Measurements from ENCODE around the gene ZNF30. TPM values are rescaled to one million over a fixed set of nuclear protein-coding genes. Genes with fewer than 3 reads are reported as not detected.

Gene ZNF30
- total and polyA plus RNA-seq, 2 donors (not counting 1 experiment from before 2014, with no cell fraction given), result 3.3 TPM

DNA sequence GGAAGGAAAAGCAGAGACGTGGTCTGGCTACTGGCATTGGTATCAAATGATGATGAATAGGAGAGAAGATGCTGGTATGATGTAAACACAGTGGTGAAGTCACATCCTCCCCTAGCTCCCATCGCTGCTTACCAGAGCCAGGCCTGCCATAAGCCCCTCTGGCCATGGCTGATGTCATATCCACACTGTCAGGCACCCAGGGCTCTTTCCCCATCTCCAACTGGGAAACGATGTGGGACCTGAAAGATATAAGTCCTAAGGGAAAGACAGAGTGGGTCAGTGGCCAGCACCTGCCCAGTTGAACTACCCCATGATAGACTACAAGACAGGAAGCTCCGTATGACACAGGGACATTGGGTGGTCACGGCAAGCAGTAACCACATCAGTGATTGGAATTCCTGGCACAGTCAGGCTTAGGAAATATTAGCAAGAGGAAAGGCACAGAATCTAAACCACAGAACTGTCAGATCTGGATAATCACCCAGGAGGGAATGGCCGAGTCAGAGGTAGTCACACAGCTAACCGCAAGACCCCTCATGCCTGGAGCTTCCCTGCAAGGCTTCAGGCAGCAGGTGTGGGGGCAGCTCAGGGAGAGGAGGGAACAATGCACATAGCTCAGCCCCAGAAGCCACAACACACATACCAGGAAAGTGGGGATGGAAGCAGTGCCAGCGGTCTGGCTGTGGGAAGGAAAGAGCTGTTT lies 33.6 kb downstream of the ZNF30 start:
- Histone ChIP-seq H3K36me3 (replicated peaks in 1 of 2; ENCODE audit: control extremely low read depth in 1 of 2, control insufficient read depth in 1 of 2, extremely low read depth in 1 of 2, insufficient read depth in 2 of 2, low read length in 1 of 2) (peaks cover 13 to 40% of the 10 kb centered on the region in 2 experiments), H3K4me3 (ENCODE audit: control extremely low read depth in 1 of 5, extremely low read depth in 1 of 5, insufficient read depth in 1 of 5, low read depth in 2 of 5, low read length in 4 of 5) (no peak overlapping the region), H3K79me2 (ENCODE audit: control insufficient read depth, insufficient read depth, low read length) (peaks cover 33% of the 10 kb centered on the region), H3K4me2 (replicated peaks; ENCODE audit: low read depth, low read length, poor library complexity, severe bottlenecking) (no peak overlapping the region), H4K20me1 (ENCODE audit: control insufficient read depth, insufficient read depth, low read length, poor library complexity, severe bottlenecking) (no peaks in the 10 kb centered on the region), H3K27me3 (replicated peaks in 1 of 4; ENCODE audit: control extremely low read depth in 1 of 4, control insufficient read depth in 3 of 4, insufficient read depth in 4 of 4, low read length in 3 of 4) (no peaks in the 10 kb centered on the region), H2AFZ (ENCODE audit: insufficient read depth, low read depth, low read length, poor library complexity, severe bottlenecking) (no peak overlapping the region), H3K27ac (ENCODE audit: low read length in 2 of 2) (no peak overlapping the region), H3K4me1 (ENCODE audit: control insufficient read depth in 2 of 2, insufficient read depth in 2 of 2, low read length in 2 of 2) (peaks cover 17 to 20% of the 10 kb centered on the region in 2 donors), H3K9me3 (ENCODE audit: control extremely low read depth in 1 of 3, control insufficient read depth in 2 of 3, insufficient read depth in 1 of 3, low read length in 2 of 3) (peaks cover 3 to 68% (median 44%) of the 10 kb centered on the region in 3 donors), H3K9ac (ENCODE audit: low read length) (no peak overlapping the region)
- Mint-ChIP-seq H3K27me3 (no peaks in the 10 kb centered on the region), H3K4me1 (peaks cover 29% of the 10 kb centered on the region), H3K9me3 (ENCODE audit: insufficient read depth) (peaks cover 15% of the 10 kb centered on the region), H3K4me3 (no peak overlapping the region), H3K27ac (peak overlapping the region; percentile 63)
- CTCF ChIA-PET, result interaction anchor here (3.5 kb wide), 1 partner anchor 13 kb away, joined by 12 read pairs; no protein-coding TSS in a partner anchor
- 100% methylated on average over 5 of the region's 8 CpGs for WGBS (ENCODE audit: insufficient coverage)
- intact Hi-C loops (cut with micrococcal nuclease), result no loop called here
- TF ChIP-seq, protein P1, sequence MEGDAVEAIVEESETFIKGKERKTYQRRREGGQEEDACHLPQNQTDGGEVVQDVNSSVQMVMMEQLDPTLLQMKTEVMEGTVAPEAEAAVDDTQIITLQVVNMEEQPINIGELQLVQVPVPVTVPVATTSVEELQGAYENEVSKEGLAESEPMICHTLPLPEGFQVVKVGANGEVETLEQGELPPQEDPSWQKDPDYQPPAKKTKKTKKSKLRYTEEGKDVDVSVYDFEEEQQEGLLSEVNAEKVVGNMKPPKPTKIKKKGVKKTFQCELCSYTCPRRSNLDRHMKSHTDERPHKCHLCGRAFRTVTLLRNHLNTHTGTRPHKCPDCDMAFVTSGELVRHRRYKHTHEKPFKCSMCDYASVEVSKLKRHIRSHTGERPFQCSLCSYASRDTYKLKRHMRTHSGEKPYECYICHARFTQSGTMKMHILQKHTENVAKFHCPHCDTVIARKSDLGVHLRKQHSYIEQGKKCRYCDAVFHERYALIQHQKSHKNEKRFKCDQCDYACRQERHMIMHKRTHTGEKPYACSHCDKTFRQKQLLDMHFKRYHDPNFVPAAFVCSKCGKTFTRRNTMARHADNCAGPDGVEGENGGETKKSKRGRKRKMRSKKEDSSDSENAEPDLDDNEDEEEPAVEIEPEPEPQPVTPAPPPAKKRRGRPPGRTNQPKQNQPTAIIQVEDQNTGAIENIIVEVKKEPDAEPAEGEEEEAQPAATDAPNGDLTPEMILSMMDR (IDR thresholded peaks at IDR 0.05), result no peak
- TF ChIP-seq EZH2 (IDR thresholded peaks at IDR 0.05; ENCODE audit: borderline replicate concordance, insufficient read depth, low read depth, low read length, poor library complexity, severe bottlenecking), result no peak
- no peak for DNase-seq
- POLR2A ChIA-PET, result no interaction called here
- no peak for ATAC-seq (ENCODE audit: low read depth)

DNA sequence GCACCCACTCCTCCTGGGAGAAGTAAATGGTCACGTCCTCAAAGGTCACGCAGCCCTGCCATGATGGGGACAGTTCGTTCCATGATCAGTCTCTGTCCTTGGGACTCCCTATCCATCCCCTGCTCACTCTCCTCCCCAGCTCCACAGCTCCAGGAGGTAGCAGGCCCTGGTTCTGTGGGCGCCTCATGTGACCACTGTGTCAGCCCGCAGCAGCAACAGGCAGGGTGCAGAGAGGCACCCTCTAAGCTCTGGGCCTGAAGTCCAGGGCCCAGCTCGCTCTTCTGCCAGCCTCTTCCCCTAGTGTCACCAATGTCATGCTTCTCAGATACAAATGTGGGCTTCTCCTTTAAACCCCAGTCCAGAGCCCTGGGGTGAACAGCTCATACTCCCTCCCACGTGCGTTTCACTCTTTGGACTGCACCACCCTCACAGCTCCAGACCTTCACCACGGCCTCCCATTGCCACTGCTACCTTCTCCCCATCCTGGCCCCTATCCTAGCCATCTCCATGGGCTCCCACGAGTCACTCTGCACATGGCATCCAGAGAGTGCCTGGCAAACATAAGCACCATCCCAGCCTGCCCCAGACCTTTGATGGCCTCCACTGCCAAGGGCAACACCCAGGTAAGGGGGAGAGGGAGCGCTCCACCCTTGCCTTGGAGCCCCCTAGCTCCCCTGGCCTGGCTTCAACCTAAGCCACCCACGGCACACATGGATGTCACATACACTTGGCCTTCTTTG lies 34.4 kb downstream of the ZNF30 start:
- POLR2A ChIA-PET, result no interaction called here
- peaks cover 33% of the 10 kb centered on the region for H3K79me2 ChIP-seq (ENCODE audit: control insufficient read depth, insufficient read depth, low read length)
- H3K27me3 ChIP-seq (replicated peaks in 1 of 4; ENCODE audit: control extremely low read depth in 1 of 4, control insufficient read depth in 3 of 4, insufficient read depth in 4 of 4, low read length in 3 of 4), result no peaks in the 10 kb centered on the region
- H3K9ac ChIP-seq (ENCODE audit: low read length), result no peak overlapping the region
- H3K27ac Mint-ChIP-seq, result peak overlapping the region; percentile 44
- no peak overlapping the region for H2AFZ ChIP-seq (ENCODE audit: insufficient read depth, low read depth, low read length, poor library complexity, severe bottlenecking)
- no peaks in the 10 kb centered on the region for H4K20me1 ChIP-seq (ENCODE audit: control insufficient read depth, insufficient read depth, low read length, poor library complexity, severe bottlenecking)
- no peak for DNase-seq
- peak overlapping the region; percentile 8 for H3K4me3 Mint-ChIP-seq
- H3K36me3 ChIP-seq (replicated peaks in 1 of 2; ENCODE audit: control extremely low read depth in 1 of 2, control insufficient read depth in 1 of 2, extremely low read depth in 1 of 2, insufficient read depth in 2 of 2, low read length in 1 of 2), result peaks cover 13 to 40% of the 10 kb centered on the region in 2 experiments
- WGBS (ENCODE audit: insufficient coverage), result 96% methylated on average over 9 of the region's 12 CpGs
- peaks cover 29% of the 10 kb centered on the region for H3K4me1 Mint-ChIP-seq
- H3K9me3 Mint-ChIP-seq (ENCODE audit: insufficient read depth), result peaks cover 15% of the 10 kb centered on the region
- TF ChIP-seq, protein P1 (IDR thresholded peaks at IDR 0.05), result no peak
- TF ChIP-seq EZH2 (IDR thresholded peaks at IDR 0.05; ENCODE audit: borderline replicate concordance, insufficient read depth, low read depth, low read length, poor library complexity, severe bottlenecking), result no peak
- H3K4me3 ChIP-seq (ENCODE audit: control extremely low read depth in 1 of 5, extremely low read depth in 1 of 5, insufficient read depth in 1 of 5, low read depth in 2 of 5, low read length in 4 of 5), result no peak overlapping the region
- peaks cover 17 to 20% of the 10 kb centered on the region in 2 donors for H3K4me1 ChIP-seq (ENCODE audit: control insufficient read depth in 2 of 2, insufficient read depth in 2 of 2, low read length in 2 of 2)
- CTCF ChIA-PET, result interaction anchor here (3.5 kb wide), 1 partner anchor 12 kb away, joined by 12 read pairs; no protein-coding TSS in a partner anchor
- no peaks in the 10 kb centered on the region for H3K27me3 Mint-ChIP-seq
- no peak for ATAC-seq (ENCODE audit: low read depth)
- intact Hi-C loops (cut with micrococcal nuclease), result no loop called here
- H3K27ac ChIP-seq (ENCODE audit: low read length in 2 of 2), result no peak overlapping the region
- peaks cover 3 to 67% (median 39%) of the 10 kb centered on the region in 3 donors for H3K9me3 ChIP-seq (ENCODE audit: control extremely low read depth in 1 of 3, control insufficient read depth in 2 of 3, insufficient read depth in 1 of 3, low read length in 2 of 3)
- H3K4me2 ChIP-seq (replicated peaks; ENCODE audit: low read depth, low read length, poor library complexity, severe bottlenecking), result peak overlapping the region; percentile 97

Measured in B cell (primary cell).